Lower leg skin (tissue), 3 donors: ENCODE results near the gene SHISA5.

ENCODE experiments used
- CTCF ChIP-seq, 3 donors: fragments of 450-650 bp; IDR thresholded peaks; one replicate each; pipeline ENCODE4 v1.5.1; 2016; ENCODE audit warnings: antibody characterized with exemption in 3 of 3, mild to moderate bottlenecking in 3 of 3, moderate library complexity in 2 of 3
- POLR2A ChIP-seq, 2 donors: fragments of 450-650 bp; IDR thresholded peaks; one replicate each; pipeline ENCODE4 v1.6.1; 2016 to 2017; ENCODE audit warnings: antibody characterized with exemption in 2 of 2, mild to moderate bottlenecking in 1 of 2, moderate library complexity in 1 of 2

DNA sequence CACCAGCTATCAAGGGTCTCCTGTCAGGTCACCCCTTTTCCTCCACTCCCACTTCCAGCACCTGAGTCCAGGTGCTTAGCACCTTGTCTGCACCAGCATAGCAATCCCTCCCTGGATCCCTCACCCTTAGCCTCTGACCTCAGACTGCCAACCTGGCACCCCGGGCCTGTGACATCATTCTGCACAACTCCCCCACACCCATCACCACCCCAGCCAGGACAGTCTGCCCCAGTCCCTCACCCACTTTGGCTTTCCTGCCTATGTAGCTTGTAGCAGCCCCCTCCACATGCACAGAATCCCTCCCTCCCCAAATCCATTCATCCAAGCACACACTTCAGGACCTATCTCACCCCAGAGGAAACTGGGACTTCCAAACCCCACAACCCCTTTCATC, 73.3 kb downstream of the SHISA5 start:
- TF ChIP-seq CTCF (IDR thresholded peaks at IDR 0.05) (no peak), POLR2A (IDR thresholded peaks at IDR 0.05) (no peak)
